ENCODE measurements around the gene ZFAND3.

DNA sequence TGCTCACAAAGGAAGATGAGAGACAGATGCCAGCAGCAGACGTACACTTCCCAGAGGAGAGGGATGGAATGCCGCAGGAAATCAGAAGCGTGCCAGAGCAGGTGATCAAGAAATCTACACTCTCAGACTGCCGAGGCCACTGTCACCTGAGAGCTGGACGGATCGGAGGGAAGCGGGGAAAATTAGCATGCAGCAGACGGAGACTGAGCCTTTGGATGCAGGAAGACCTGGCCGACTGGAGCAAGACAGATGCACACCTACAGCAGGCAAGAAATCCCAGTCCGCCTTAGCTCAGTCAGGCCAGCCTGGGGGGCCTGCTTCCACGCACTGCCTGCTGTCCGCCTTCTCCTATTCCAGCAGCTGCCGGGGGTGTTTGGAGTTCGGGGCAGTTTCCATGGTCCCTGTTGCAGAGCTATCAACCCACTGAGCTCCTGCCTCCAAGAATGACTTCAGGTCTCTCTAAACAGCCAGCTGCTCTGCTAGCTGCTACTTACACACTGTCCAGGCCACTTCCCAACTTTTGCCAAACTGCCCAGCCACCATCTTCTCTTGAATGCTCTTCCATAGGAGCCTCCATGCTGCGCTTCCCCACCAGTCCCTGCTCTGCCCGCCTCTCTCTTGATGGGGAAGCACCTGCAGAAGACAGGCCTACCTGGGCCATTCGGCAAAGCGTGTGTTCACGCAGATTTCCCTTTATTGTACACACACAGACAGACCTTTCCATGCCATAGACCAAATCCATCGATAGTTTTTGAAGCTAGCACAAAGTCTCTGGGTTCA is 368.5 kb downstream of the ZFAND3 start:
- TF ChIP-seq, protein P1, sequence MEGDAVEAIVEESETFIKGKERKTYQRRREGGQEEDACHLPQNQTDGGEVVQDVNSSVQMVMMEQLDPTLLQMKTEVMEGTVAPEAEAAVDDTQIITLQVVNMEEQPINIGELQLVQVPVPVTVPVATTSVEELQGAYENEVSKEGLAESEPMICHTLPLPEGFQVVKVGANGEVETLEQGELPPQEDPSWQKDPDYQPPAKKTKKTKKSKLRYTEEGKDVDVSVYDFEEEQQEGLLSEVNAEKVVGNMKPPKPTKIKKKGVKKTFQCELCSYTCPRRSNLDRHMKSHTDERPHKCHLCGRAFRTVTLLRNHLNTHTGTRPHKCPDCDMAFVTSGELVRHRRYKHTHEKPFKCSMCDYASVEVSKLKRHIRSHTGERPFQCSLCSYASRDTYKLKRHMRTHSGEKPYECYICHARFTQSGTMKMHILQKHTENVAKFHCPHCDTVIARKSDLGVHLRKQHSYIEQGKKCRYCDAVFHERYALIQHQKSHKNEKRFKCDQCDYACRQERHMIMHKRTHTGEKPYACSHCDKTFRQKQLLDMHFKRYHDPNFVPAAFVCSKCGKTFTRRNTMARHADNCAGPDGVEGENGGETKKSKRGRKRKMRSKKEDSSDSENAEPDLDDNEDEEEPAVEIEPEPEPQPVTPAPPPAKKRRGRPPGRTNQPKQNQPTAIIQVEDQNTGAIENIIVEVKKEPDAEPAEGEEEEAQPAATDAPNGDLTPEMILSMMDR (IDR thresholded peaks at IDR 0.05) = no peak
- no peak for TF ChIP-seq ZFX (IDR thresholded peaks at IDR 0.05; ENCODE audit: borderline replicate concordance)
